Measurements from ENCODE around the gene PSMB9.
"Not testable (repeated sequence)": the region's sequence is repeated elsewhere in the genome, so short reads cannot be mapped to it uniquely, and the experiment has no call there.

PSMB9 gene
- long read RNA-seq, partial matches to known transcripts = 0 of 5 reads
- long read RNA-seq, other reads (novel, unspliced or antisense) = 5 of 5 reads

GRCh38 chr6:32853541-32854375, at the start of gene PSMB9, which contains the start of gene TAP1:
Gene PSMB9 (plus strand): TSS chr6:32854192. CDS start chr6:32854230, 38 bp downstream.
Gene TAP1 (minus strand): TSS chr6:32853704. CDS start chr6:32853636, 68 bp downstream.
- no peak for TF ChIP-seq SPI1 (IDR thresholded peaks at IDR 0.05; ENCODE audit: borderline replicate concordance, low read depth)
- no peak; the same call in 1 of the 2 replicates for TF ChIP-seq POLR2AphosphoS5 (IDR thresholded peaks at IDR 0.05; ENCODE audit: low read depth)
- TF ChIP-seq GABPA (IDR thresholded peaks at IDR 0.05; ENCODE audit: low read depth) = 0 out of 2 replicates have a peak, but pooled peaks have one; percentile 24
- peak; percentile 88 for TF ChIP-seq REST (IDR thresholded peaks at IDR 0.05; ENCODE audit: insufficient replicate concordance, low read depth)
- peak; percentile 42 for TF ChIP-seq CTCF (IDR thresholded peaks at IDR 0.05; ENCODE audit: insufficient read depth, low read length)
- H3K27ac ChIP-seq (replicated peaks) = peak within 1 kb of the TSS; percentile 72
- H3K4me3 ChIP-seq (replicated peaks; ENCODE audit: insufficient read depth, low read length) = peak within 1 kb of the TSS; percentile 73
- no peaks in the 10 kb centered on the region for H3K27me3 ChIP-seq (ENCODE audit: insufficient read depth, poor library complexity, severe bottlenecking)
- DNase-seq (ENCODE audit: low read depth in 1 of 2, low spot score in 1 of 2) = peak; percentile 87 to 92

- H3K27ac ChIP-seq (replicated peaks); DNase-seq (ENCODE audit: low read depth in 1 of 2, low spot score in 1 of 2); H3K4me3 ChIP-seq (replicated peaks; ENCODE audit: insufficient read depth, low read length): not testable (repeated sequence)
- H3K27me3 ChIP-seq (ENCODE audit: insufficient read depth, poor library complexity, severe bottlenecking) = peaks cover 14% of the 10 kb centered on the region
Observed at GRCh38 chr6:32805404-32805803, 48.6 kb upstream of the PSMB9 start.

GRCh38 chr6:32807020-32807580, 46.9 kb upstream of the PSMB9 start:
- no peak for TF ChIP-seq REST (IDR thresholded peaks at IDR 0.05; ENCODE audit: insufficient replicate concordance, low read depth)
- TF ChIP-seq CTCF (IDR thresholded peaks at IDR 0.05; ENCODE audit: insufficient read depth, low read length) = no peak
- TF ChIP-seq POLR2AphosphoS5 (IDR thresholded peaks at IDR 0.05; ENCODE audit: low read depth) = no peak
- no peak for TF ChIP-seq SPI1 (IDR thresholded peaks at IDR 0.05; ENCODE audit: borderline replicate concordance, low read depth)
- no peak for TF ChIP-seq GABPA (IDR thresholded peaks at IDR 0.05; ENCODE audit: low read depth)
- no peak overlapping the region for H3K4me3 ChIP-seq (replicated peaks; ENCODE audit: insufficient read depth, low read length)
- no peak overlapping the region for H3K27ac ChIP-seq (replicated peaks)
- DNase-seq (ENCODE audit: low read depth in 1 of 2, low spot score in 1 of 2) = no peak
- H3K27me3 ChIP-seq (ENCODE audit: insufficient read depth, poor library complexity, severe bottlenecking) = peaks cover 5% of the 10 kb centered on the region

- no peak overlapping the region for H3K27ac ChIP-seq (replicated peaks)
- DNase-seq (ENCODE audit: low read depth in 1 of 2, low spot score in 1 of 2) = no peak
- TF ChIP-seq REST (IDR thresholded peaks at IDR 0.05; ENCODE audit: insufficient replicate concordance, low read depth) (no peak), GABPA (IDR thresholded peaks at IDR 0.05; ENCODE audit: low read depth) (no peak), SPI1 (IDR thresholded peaks at IDR 0.05; ENCODE audit: borderline replicate concordance, low read depth) (no peak)
- no peaks in the 10 kb centered on the region for H3K27me3 ChIP-seq (ENCODE audit: insufficient read depth, poor library complexity, severe bottlenecking)
- no peak overlapping the region for H3K4me3 ChIP-seq (replicated peaks; ENCODE audit: insufficient read depth, low read length)
Observed at GRCh38 chr6:32809171-32809570, 44.8 kb upstream of the PSMB9 start.
